IPS-15b (cell line): ENCODE measurements around the gene CBX1.

Experiments
- H3K27me3 ChIP-seq: one replicate; pipeline ENCODE4 v1.6.1; 2013; ENCODE audit warnings: low read length; ENCODE audit not compliant: control insufficient read depth, insufficient read depth
- H3K36me3 ChIP-seq: one replicate; pipeline ENCODE4 v1.6.1; 2013; ENCODE audit warnings: low read length; ENCODE audit not compliant: control insufficient read depth, insufficient read depth
- H3K4me1 ChIP-seq: one replicate; pipeline ENCODE4 v1.6.1; 2013; ENCODE audit warnings: mild to moderate bottlenecking, low read length; ENCODE audit not compliant: control insufficient read depth, insufficient read depth
- H3K4me3 ChIP-seq: one replicate; pipeline ENCODE4 v1.5.1; 2013; ENCODE audit warnings: low read depth, low read length
- H3K9ac ChIP-seq: one replicate; pipeline ENCODE4 v1.6.1; 2013; ENCODE audit warnings: low read depth, mild to moderate bottlenecking, low read length
- H3K9me3 ChIP-seq: one replicate; pipeline ENCODE4 v1.6.1; 2013; ENCODE audit warnings: mild to moderate bottlenecking, low read length; ENCODE audit not compliant: control insufficient read depth, insufficient read depth

CBX1 gene

DNA sequence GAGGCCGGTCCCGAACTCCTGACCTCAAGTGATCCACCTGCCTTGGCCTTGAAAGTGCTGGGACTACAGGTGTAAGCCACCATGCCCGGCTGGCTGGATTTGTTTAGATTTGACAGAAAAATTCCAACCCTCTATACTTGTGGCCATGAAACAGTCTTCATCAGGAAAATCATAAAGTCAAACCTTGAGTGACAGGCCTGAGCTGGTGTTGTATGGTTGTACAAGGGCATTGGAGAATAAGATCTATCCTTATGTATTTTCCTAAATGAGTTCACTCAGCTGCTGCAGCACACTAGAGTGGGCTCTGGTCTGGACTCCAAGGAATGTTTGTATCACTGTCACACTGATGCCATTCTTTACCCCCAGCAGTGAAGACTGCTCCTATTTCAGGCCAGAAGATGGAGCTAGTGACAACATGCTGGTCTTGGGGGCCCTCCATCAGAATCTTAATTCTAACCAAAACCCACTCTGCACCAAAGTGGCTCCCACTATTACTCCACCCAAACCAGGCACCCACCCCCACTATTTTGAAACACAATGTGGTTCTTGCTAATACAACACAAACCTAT is 33.7 kb upstream of the CBX1 start:
- no peaks in the 10 kb centered on the region for H3K27me3 ChIP-seq
- H3K9ac ChIP-seq, result no peak overlapping the region
- H3K4me3 ChIP-seq, result no peak overlapping the region
- H3K36me3 ChIP-seq, result no peaks in the 10 kb centered on the region
- H3K9me3 ChIP-seq, result no peaks in the 10 kb centered on the region
- H3K4me1 ChIP-seq, result no peaks in the 10 kb centered on the region

GRCh38 chr17:48132385-48132784 is 31.1 kb upstream of the CBX1 start:
- Histone ChIP-seq H3K9me3 (no peaks in the 10 kb centered on the region), H3K4me3 (no peak overlapping the region), H3K36me3 (no peaks in the 10 kb centered on the region), H3K4me1 (no peaks in the 10 kb centered on the region), H3K27me3 (no peaks in the 10 kb centered on the region), H3K9ac (no peak overlapping the region)

- Histone ChIP-seq H3K9ac (no peak overlapping the region), H3K4me1 (no peaks in the 10 kb centered on the region), H3K4me3 (no peak overlapping the region), H3K36me3 (no peaks in the 10 kb centered on the region), H3K27me3 (no peaks in the 10 kb centered on the region), H3K9me3 (no peaks in the 10 kb centered on the region)
These were observed 30.0 kb upstream of the CBX1 start for GRCh38 chr17:48131216-48131824.

DNA sequence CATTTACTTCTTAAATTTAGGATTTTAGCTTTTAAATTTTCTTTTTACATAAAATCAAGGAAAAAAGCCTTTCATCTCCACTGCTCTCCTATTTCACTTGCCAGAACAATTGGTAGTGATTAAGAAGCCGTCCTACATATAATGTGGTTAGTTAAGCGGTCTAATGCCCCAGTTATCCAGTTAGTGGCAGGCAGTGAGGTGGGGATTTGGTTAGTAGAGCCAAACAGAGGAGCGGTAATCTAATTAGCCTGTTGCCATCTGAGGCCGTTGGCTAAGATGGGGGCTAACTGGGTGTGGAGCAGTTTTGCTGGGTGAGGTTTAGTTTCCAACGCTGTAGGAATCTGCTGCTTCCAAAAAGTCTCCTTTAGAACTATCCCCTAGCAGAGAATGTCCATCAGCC is 28.7 kb upstream of the CBX1 start:
- no peaks in the 10 kb centered on the region for H3K27me3 ChIP-seq
- no peak overlapping the region for H3K4me3 ChIP-seq
- H3K9me3 ChIP-seq, result no peaks in the 10 kb centered on the region
- no peaks in the 10 kb centered on the region for H3K4me1 ChIP-seq
- no peaks in the 10 kb centered on the region for H3K36me3 ChIP-seq
- H3K9ac ChIP-seq, result no peak overlapping the region

DNA sequence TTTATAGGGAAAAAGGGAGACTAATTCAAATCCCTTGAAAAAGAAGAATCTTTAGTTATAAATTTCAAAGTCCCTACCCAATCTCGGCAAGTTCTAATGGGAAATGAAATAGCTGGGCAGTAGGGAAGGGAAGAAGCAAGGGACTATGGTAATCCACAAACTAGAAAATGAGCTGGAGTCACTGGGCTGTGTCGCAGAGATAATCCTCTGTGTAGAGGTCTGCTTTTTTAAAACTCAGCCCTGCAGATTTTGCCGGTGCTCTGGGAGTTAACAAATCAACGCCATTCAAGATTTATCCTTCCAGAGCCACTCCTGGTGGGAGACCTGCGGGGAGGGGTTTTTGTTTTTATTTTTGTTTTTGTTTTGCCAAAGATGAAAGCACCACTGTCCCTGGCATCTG is 27.1 kb upstream of the CBX1 start:
- Histone ChIP-seq H3K9ac (no peak overlapping the region), H3K4me3 (no peak overlapping the region), H3K9me3 (no peaks in the 10 kb centered on the region)

GRCh38 chr17:48127371-48128051 is 26.2 kb upstream of the CBX1 start:
- H3K9me3 ChIP-seq, result no peaks in the 10 kb centered on the region
- peaks cover 1% of the 10 kb centered on the region for H3K36me3 ChIP-seq
- H3K9ac ChIP-seq, result no peak overlapping the region
- no peak overlapping the region for H3K4me3 ChIP-seq
- no peaks in the 10 kb centered on the region for H3K27me3 ChIP-seq
- no peaks in the 10 kb centered on the region for H3K4me1 ChIP-seq

More for the DNA sequence above, 27.1 kb upstream of the CBX1 start:
- H3K4me1 ChIP-seq, result no peaks in the 10 kb centered on the region
- H3K36me3 ChIP-seq, result no peaks in the 10 kb centered on the region
- no peaks in the 10 kb centered on the region for H3K27me3 ChIP-seq

DNA sequence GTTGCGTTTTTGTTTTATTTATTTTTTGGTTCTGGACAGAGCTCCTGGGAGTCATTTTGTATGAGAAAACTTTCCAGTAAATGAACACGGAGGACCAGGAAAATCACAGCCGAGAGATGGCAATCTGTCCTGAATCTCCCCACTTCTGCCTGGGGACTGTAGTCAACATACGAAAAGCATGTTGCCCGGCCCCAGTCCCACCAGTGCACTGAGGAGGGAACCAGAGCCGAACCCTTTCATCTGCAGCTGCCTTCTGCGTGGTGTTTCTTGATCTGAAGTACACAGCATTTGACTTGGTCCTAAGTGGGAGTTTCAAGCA is 25.2 kb upstream of the CBX1 start:
- H3K9ac ChIP-seq, result no peak overlapping the region
- H3K4me3 ChIP-seq, result no peak overlapping the region
- no peaks in the 10 kb centered on the region for H3K27me3 ChIP-seq
- H3K4me1 ChIP-seq, result no peaks in the 10 kb centered on the region
- H3K36me3 ChIP-seq, result peaks cover 11% of the 10 kb centered on the region
- no peaks in the 10 kb centered on the region for H3K9me3 ChIP-seq

DNA sequence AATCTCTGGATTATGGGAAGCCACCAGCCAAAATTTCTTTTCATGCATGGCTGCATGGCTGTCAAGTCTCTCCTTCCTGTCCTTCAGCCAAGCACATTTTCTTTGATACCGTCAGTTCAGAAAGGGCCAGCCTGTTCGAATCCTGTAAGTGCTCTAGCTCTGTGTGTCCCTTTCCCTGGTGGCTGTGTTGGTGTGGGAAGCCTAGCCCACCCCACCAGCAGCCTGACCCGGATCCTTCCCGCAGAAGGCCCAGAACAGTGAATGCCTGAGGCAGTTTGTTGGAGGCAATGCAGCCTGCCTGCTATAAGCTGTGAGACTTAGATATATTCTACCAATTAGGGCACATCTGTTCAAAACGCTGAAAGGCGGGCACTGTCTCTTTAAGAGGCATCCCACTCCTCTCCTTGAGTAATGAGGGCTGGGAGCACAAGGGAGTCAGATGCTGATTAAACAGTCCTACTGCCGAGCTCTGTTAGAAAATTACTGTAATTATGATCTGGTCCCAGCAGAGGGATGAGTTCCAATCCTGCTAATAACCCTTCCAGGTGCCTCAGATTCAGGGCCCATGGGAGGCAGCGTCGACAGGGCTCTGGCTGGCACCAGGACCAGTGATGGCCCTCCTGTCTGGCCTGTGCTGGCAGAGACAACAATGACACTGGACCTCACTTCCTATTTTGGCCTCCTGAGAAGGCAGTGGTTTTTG is 24.7 kb upstream of the CBX1 start:
- Histone ChIP-seq H3K36me3 (peaks cover 15% of the 10 kb centered on the region), H3K4me1 (no peaks in the 10 kb centered on the region), H3K9ac (no peak overlapping the region), H3K27me3 (no peaks in the 10 kb centered on the region), H3K9me3 (no peaks in the 10 kb centered on the region), H3K4me3 (no peak overlapping the region)

GRCh38 chr17:48123776-48124388 is 22.6 kb upstream of the CBX1 start:
- peaks cover 18% of the 10 kb centered on the region for H3K36me3 ChIP-seq

DNA sequence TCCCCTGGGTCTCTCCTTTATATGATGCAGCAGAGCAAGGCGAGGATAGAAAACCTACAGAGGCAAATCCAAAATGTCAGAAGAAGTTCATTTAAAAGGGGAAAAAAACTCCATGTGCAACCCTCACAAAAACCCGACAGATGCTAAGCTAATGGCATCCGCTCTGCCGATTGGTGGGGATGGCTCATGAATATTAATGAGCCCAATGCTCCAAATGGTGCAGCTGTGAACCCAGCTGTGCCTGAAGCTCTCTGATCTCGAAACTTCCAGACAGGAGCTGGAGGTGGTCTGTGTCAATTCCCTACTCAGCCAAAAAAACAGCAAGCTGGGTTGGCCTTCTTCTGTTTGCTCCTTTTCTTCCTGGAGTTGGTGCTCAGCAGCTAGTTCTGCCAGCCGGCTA is 21.8 kb upstream of the CBX1 start:
- Histone ChIP-seq H3K4me1 (no peaks in the 10 kb centered on the region), H3K27me3 (no peaks in the 10 kb centered on the region), H3K4me3 (no peak overlapping the region)

More at GRCh38 chr17:48123776-48124388, 22.6 kb upstream of the CBX1 start:
- no peak overlapping the region for H3K9ac ChIP-seq
- H3K4me3 ChIP-seq, result no peak overlapping the region
- H3K4me1 ChIP-seq, result no peaks in the 10 kb centered on the region
- H3K27me3 ChIP-seq, result no peaks in the 10 kb centered on the region
- no peaks in the 10 kb centered on the region for H3K9me3 ChIP-seq

DNA sequence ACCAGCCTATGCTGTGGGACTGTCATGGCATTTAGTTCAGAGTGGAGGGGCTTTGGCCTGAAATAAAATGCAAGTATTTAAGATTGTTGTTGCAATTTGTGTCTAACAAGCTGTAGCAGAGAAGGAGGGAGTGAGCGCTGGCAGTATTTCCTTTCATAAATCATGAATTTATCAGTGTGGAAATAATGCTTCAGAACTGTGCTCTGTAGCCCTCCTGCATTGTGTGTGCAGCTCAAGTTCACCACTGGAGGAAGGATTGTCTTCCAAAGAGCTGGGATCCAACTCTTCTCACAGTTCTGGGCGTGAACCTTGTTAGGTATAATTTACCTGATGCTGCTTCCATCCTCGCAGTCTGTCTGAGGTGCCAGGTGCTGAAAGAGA is 21.4 kb upstream of the CBX1 start:
- peaks cover 23% of the 10 kb centered on the region for H3K36me3 ChIP-seq
- no peaks in the 10 kb centered on the region for H3K9me3 ChIP-seq
- no peak overlapping the region for H3K4me3 ChIP-seq
- no peaks in the 10 kb centered on the region for H3K27me3 ChIP-seq
- no peaks in the 10 kb centered on the region for H3K4me1 ChIP-seq
- H3K9ac ChIP-seq, result no peak overlapping the region

More for the DNA sequence above, 21.8 kb upstream of the CBX1 start:
- Histone ChIP-seq H3K36me3 (peaks cover 23% of the 10 kb centered on the region), H3K9ac (no peak overlapping the region), H3K9me3 (no peaks in the 10 kb centered on the region)
